CD4-positive, alpha-beta T cell treated with Interleukin-2 at 100 ng/mL for 4 hours (primary cell): ENCODE measurements around the gene NDUFB6.
"Not testable (repeated sequence)": the region's sequence is repeated elsewhere in the genome, so short reads cannot be mapped to it uniquely, and the experiment has no call there.

Experiments
- DNase-seq: peaks from one replicate; pipeline ENCODE4 v3.0.0-alpha.2; 2020; ENCODE audit warnings: low spot score

Gene NDUFB6

DNA sequence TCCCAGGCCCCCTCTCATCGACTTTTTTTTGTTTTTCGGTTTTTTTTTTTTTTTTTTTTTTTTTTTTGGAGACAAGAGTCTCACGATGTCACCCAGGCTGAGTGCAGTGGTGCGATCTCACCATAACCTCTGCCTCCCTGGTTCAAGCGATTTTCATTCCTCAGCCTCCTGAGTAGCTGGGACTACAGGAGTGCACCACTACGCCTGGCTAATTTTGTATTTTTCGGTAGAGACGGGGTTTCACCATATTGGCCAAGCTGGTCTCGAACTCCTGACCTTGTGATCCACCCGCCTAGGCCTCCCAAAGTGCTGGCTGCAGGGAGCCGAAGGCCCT is 48.4 kb downstream of the NDUFB6 start:
- not testable (repeated sequence) for DNase-seq

DNA sequence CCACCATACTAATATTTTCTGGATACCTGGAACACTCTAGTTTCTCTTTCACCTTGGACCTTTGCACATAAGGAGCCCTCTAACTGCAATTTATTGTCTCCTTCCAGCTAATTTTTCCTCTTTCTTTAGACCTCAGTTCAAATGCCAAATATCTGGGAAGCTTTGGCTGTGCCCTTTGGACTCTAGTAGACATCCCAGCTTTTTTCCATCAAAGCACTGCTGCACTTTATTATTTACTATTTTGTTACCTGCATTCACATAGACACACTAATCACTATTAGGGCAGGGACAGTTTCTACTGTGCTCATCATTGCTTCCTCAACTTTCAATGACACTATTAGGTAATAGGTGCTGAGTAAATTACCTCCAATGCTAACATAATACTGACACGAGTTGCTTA is 49.0 kb downstream of the NDUFB6 start:
- no peak for DNase-seq

DNA sequence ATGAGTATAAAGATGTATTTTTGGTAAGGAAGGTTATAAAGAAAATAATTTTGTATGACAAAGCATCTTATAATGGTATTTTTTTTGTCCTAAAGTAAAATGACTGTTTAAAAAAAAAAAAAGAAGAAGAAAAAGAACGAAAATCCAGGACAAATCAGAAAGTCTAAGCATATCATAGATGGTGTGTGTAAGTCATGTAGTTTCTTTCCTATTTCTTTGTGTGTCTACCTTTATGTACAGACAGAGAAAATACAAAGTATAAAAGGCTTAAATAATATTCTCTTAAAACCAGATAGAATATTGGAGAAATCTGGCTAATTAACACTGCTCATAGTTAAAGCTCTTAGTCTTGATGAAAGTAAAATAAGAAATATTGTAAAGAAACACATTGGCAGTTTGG is 54.7 kb downstream of the NDUFB6 start:
- DNase-seq: no peak

DNA sequence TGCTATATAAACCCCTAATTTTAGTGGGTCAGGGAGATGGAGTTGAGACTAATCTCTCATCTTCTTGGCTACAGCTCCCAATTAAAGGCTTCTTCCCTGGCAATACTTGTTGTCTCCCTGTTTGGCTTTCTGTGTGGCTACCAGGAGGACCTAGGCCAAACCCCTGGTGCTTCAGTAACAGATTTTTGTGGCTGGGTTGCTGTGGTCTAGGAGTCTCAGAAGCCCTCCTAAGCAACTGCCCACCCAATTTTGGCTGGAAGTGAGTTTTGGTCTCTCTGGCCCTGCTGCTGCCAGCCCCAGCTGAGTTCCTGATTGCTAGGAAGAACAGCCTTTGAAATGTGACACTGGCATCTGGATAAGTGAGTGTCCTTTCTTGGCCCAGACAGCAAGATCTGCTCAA is 56.7 kb downstream of the NDUFB6 start:
- no peak for DNase-seq

DNA sequence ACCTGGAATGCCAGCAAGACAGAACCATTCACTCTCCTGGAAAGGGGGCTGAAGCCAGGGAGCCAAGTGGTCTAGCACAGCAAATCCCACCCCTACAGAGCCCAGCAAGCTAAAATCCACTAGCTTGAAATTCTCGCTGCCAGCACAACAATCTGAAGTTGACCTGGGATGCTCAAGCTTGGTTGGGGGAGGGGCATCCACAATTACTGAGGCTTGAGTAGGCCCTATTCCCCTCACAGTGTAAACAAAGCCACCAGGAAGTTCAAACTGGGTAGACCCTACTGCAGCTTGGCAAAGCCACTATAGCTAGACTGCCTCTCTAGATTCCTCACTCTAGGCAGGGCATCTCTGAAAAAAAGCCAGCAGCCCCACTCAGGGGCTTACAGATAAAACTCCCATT is 64.2 kb downstream of the NDUFB6 start:
- no peak for DNase-seq

DNA sequence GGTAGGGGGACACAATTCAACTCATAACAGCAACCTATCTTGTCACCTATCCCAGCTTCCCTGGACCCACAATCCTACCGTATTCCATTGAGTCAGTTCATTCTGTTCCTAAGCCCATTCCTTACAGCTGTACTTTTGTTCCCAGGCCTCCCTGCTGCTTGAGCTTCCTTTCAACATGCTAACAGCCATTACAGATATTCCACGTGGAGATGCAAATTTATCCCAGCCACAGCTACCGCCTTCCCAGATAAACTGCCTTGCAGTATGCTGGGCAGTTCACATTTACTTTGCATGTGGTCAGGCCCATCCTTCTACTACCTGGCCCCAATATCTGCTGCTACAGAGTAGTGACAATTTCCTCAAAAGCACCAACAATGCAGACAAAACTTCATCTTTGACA is 70.0 kb downstream of the NDUFB6 start:
- DNase-seq: no peak
